Stimulated activated CD8-positive, alpha-beta memory T cell treated with anti-CD3 and anti-CD28 coated beads, Interleukin-15, amount 100 ng/mL, for 4 hours (primary cell): ENCODE results near the gene FAM110C.
A peak's percentile ranks its signal among the peaks of the same experiment; 100 is the strongest.
"Not testable (repeated sequence)": the region's sequence is repeated elsewhere in the genome, so short reads cannot be mapped to it uniquely, and the experiment has no call there.

ENCODE experiments used
- DNase-seq, 2 donors: peaks; one replicate each; pipeline ENCODE4 v3.0.0-alpha.2; 2020; ENCODE audit warnings: low read depth in 2 of 2

FAM110C gene, protein sequence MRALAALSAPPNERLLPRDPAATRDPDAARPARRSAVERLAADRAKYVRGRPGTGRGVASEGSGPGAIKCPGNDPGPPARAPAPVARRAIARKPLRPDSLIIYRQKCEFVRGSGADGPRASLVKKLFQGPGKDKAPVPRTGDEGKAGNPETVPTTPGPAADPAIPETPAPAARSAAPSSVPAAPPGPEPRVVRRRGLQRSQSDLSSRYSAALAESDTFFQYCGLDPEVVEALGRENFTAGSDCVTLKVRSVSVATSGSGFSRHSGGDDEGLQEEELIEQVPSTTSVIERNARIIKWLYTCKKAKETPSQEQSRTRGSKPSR

DNA sequence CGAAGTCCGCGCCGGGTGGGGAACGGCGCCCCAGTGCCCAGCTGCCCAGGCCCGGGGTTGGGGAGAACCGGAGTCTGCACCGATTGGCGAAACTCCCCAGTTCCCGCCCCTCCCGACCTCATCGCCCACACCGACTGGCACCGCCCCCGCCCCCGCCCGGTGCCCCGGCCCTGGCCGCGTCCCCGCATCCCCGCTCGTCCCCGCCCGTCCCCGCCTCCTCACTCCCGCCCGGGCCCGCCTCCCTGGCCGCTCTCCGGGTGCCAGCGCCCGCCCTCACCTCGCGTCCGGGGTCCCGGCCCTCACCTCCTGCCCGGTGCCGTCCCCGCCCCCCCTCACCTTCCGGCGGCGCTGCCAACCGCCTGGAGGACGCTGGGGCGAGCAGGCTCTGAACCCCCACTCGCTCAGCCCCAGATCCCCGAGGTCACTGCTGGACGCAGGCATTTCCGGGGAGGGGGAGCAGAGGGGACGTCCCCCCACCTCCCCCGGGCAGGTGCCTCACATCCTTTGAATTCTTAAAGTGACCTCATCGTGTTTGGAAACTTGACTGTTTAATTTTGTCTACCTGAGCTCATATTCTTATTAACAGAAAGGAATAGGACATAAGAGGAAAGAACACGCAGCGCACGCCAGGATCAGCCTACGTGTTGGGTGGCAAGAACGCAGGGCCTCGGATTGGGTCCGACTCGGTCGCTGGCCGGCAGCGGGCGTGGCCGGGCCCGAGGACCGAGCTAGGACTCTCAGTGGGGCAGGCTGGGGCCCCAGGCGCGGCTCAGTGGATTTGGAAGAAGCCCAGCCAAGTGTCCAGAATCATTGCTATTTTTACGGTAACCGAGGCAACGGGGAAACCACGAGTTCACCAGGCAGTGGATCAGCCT, at the start of gene FAM110C:
Gene FAM110C (minus strand): TSS at position 35 of the 875 bp plus-strand sequence. CDS start 120 bp downstream, outside the sequence.
- DNase-seq: peak; percentile 12 to 35

DNA sequence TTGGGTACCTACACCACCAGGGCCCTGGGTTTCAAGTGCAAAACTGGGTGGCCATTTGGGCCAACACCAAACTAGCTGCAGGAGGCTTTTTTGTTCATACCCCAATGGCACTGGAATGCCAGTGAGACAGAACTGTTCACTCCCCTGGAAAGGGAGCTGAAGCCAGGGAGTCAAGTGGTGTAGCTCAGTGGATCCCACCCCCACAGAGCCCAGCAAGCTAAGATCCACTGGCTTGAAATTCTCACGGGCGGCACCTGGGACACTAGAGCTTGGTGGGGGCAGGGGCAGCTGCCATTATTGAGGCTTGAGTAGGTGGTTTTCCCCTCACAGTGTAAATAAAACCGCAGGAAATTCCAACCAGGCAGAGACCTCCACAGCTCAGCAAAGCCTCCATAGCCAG, 46.0 kb upstream of the FAM110C start:
- no peak for DNase-seq

DNA sequence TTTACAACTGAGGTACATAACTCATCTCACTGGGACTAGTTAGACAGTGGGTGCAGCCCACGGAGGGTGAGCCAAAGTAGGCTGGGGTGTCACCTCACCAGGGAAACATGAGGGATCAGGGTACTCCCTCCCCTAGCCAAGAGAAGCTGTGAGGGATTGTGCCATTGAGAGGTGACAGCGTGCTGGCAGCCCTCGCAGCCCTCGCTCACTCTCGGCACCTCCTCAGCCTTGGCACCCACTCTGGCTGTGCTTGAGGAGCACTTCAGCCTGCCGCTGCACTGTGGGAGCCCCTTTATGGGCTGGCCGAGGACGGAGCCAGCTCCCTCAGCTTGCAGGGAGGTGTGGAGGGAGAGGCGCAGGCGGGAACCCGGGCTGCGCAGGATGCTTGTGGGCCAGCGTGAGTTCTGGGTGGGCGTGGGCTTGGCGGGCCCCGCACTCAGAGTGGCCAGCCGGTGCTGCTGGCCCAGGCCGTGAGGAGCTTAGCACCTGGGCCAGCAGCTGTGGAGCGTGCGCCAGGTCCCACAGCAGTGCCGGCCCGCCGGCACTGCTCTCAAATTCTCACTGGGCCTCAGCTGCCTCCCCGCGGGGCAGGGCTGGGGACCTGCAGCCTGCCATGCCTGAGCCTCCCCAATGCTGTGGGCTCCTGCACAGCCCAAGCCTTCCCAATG, 44.5 kb upstream of the FAM110C start:
- no peak for DNase-seq

DNA sequence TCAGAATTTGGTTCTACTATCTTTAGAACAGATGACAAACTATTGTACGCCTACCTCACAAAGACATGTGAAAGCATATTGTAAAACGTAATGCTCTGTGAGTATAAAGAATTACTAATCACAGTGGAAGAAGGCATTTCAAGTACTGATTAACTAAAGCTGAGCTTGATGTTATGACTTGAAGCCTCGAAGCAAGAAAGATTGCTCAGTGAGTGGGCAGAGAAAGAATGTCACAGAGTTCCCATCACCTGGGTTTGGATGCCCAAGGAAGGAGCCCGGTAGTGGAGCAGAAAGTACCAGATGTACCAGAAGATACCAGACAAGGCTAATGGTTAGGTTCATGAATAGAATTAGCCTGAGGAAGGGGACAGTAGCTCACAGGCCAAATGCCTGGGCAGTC, 39.5 kb upstream of the FAM110C start:
- no peak for DNase-seq

DNA sequence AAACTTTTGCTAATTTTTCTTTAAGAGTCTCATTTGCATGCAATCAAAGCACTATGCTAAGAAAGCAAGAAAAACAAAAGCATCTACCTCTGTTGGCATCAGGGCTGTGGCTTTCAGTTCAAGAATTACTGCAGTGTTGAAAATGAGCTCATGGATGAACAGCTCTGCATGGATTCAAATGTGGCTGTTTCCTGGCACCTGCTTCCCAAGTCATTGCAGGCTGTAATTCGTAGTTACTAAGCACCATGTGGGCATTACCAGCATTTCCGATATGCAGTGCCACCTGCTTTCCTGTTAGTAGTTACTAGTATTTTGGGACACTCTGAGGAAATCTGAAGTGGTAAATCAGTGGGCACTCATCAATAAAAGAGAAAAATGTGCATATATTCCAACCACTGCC, 37.8 kb upstream of the FAM110C start:
- no peak for DNase-seq

DNA sequence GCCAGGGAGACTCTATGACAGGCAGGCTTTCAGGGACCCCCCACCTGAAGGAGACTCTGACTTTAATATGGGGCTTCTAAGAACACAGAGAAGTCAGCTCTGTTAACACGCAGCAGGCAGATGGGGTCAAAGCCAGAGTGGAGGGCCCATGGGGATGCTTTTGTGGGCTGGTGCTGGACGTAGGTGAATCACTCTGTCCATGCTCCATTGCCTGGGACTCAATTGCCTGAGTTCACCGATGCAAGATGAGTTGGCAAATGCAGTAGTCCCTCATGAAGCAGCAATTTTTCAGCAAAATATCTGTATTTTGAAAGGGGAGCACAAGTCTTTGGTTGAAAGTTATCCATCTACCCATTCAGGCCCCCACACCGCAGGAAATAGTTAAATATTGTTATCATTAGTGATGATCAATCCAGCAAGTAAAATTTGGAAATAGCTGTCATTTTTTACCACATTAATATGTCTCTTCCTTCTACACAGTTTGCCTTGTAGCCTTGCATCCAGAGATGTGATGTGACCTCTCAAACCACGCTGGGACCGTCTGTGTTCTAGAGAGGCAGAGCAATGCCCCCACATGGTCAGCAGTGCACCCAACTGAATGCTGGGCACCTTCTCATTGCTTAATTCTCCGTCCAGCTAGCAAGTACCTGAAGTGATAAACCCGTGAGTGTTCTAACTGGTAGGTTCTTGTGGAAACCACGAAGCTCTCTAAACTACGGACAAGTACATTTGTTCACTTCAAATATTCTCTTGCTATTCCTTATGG, 34.8 kb upstream of the FAM110C start:
- DNase-seq: no peak

DNA sequence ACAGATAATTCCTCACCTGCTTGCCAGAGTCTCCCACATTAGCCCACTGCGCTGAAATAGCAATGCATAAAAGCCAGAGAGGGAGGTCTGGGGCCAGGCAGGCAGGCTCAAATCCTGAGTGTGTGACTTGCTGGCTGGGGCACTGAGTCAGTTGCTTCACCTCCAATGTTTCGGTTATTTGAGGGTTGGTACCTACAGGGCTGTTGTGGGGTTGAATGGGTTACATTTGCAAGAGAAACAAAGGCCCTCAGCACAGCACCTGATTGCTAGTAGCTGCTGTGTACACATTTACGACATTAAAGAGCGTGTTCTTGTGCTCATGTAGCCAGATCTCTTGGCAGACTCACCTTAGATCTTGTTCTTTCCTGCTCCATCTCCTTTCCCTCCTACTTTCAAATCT, 34.1 kb upstream of the FAM110C start:
- DNase-seq: no peak

DNA sequence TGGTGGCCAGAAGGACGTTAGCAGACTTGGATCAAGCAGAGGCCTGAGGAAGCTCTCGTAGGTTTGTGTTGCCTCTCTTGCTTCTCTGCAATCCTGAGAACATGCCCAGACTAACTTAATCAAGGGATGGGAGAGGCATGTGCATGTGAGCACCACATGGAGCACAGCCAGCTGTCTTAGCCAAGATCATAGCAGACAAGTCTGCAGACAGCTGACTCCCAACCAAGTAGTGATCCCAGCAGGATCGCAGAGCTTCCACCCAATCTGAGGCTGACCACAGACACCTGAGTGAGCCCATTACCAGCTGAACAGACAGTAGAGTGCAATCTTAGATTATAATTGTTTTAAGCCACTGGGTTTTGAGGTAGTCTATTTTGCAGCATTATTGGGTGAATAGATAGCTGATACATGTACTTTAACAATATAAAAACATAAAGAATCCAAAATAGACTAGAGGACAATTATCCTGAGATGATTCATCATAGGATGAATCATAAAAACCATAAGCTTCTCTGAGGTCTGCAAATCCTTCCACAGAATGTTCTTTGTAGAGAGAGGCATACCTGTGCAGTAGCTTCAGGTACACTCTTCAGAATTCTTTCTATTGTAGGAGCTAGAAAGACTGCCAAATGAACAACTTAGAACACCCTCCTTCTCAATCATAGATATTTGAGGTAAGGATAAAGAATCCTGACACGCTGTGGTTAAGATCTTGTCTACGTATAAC, 25.2 kb upstream of the FAM110C start:
- no peak for DNase-seq

DNA sequence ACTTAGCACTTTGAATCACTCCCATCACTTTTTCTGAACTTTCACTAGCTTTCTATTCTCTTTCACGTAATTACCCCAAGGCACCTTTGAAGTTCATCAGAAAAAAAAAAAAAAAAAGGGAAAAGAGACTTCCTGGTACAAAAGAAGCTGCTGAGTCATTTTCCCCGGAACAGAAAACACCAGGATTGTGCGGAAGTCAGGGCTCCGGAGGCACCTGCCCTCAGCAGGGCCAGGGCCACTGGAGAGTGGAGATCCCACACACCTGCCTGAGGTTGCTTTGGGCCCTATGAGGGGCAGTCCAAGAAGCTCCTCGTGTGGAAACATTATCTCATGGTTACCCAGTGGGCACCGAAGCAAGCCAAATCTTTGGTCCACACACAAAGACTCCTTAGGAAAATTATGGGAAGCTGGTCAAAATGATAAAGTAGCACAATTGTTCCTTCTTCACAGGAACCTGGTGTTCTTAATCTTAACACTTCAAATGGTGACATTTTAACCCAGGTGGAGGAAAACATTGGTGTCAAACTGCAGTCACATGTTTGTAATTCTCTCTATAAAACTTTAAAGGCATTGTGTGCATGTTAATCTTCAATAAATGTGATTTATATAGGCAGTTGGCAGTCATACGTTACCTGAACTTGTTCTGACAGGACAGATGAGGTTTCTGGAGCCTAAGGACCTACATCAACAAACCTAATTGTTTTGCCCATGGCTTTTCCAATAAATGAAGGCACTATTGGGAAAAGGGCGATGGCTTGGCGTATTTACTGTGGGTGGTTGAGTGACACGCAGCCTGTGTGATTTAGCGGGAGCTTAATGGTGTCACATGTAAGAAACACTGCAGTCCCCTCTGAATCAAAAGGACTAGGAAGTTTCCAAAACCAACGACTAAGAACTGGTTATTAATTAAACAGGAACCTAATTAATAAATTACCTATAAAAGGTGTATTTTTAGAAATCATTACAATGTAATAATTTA, 23.4 kb upstream of the FAM110C start:
- DNase-seq: no peak

DNA sequence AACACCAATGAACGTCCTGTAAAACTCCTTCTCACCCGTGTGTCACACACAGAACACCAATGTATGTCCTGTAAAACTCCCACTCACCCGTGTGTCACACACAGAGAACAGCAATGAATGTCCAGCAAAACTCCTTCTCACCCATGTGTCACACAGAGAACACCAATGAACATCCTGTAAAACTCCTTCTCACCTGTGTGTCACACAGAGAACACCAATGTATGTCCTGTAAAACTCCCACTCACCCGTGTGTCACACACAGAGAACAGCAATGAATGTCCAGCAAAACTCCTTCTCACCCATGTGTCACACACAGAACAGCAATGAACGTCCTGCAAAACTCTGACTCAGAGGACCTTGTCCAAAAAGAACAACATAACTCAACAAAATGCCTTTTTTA, 22.3 kb upstream of the FAM110C start:
- DNase-seq: not testable (repeated sequence)

DNA sequence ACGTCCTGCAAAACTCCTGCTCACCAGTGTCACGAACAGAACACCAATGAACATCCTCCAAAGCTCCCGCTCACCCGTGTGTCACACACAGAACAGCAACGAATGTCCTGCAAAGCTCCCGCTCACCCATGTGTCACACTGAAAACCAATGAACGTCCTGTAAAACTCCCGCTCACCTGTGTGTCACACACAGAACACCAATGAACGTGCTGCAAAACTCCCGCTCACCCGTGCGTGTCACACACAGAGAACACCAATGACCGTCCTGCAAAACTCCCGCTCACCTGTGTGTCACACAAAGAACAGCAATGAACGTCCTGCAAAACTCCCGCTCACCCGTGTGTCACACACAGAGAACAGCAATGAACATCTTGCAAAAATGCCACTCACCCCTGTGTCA, 20.5 kb upstream of the FAM110C start:
- no peak for DNase-seq

DNA sequence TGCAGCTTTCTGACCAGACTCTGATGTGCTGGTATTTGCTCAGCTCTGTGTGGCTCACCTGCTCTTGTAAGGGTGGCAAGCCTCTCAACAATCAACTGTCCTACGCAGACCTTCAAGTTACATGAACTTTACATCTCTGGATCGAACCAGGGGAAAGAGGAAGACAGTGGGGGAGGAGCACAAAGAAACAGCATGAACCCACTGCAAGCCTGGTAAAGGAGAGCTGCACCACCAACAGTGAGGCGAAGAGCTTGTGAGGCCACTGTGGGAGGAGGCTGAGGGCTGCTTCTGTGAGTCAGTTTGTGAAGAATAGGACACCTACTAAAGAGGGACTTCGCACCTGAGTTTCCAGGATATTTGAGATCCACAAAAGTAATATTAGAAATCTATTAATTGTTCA, 18.8 kb upstream of the FAM110C start:
- no peak for DNase-seq

DNA sequence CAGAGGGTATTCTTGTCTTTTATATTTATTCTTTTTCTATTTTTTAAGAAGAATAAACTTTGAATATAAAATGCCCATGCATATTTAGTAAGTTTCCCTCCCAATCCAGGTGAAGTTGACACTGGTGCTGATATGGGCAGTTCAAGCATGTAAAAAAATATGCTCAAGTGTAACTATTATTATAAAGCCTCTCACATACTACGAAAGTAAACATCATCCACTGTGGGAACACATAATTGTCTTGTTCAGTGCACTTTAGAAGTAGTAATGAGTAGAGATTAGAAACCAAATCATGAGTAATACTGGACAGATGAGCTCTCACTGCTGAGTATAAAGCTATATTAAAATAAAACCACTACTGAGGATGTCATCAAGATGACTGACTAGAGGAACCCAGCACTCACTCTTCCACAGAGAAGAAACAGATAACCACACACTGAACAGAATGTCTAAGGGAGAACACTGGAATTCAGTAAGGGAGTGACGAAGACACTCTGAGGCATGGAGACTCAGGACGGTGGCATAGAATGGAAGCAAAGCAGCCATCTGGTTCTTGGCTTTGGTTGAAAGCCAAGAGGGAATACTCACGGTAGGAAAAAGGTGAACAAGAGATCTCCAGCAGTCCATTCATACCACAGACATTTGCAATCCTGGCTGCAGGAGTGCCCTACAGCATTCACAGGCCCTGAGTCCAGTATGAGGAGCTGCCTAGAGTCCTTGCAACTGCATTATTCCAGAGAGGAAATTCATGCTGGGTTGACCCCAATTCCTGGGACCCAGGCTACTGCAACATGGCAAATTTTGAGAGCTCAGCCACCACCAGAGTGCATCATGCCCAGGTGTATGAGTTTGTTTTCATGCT, 9.5 kb upstream of the FAM110C start:
- no peak for DNase-seq

DNA sequence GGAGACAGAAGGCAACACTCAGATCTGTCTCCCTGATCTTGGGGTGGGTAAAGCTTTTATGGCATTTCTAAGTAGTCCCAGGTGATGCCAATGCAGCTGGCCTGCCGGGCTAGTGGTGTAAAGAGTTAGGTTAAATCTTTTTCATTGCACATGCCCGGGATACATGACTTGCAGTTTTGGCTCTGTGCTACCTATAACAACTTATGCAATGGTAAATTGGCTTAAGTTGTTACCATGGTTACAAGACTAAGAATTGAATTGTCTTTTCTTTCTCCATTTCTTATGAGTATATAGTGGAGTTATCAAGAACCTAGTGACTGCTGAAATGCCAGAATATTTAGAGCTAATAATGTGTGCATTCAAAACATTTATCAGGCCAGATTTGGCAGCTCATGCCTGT, 5.3 kb upstream of the FAM110C start:
- no peak for DNase-seq

DNA sequence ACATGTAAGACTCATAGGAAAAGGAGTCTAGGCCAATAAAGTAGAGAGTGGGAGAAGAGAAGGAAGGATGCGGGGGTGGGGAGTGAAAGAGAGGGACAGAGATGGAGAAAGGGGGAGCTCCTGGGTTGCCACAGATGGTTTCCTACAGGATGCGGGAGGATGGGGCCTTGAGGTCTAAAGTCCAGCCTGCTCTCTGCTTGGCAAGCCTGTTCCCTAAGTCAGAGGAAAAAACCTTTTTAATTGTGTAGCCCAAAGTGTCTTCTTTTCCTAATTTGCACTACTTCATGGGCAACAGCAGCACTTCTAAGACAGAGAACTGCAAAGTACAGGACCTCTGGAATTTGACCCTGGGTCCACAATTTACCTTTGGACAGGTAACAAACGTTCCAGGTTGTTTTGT, 1.4 kb upstream of the FAM110C start:
- DNase-seq: no peak

DNA sequence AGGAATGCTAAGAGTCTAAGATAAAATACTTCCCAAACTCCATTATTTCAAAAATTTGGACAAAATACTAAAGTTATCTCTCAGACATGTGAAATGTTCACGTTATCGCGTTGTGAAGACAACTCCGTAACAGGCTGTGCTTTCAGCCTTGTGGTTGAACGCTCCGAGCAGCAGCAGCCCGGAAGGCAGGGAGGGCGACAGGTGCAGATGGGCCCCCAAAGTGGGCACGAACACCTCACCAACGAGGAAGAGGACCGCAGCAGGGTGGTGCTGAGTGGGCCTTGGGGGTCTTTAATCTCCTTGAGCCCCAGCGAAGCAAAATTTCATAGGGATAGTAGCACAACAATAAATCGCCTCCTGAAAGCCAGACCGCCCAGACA, 1.0 kb upstream of the FAM110C start:
- no peak for DNase-seq

DNA sequence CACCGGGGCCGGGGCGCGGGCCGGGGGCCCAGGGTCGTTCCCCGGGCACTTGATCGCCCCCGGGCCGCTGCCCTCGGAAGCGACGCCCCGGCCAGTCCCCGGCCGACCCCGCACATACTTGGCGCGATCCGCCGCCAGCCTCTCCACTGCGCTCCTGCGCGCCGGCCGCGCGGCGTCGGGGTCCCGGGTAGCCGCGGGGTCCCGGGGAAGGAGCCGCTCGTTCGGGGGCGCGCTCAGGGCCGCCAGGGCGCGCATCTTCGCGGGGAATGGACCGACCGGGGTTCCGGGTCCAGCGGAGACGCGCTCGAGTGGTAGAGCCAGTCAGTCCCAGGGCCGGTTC, 204 bp downstream of the FAM110C start:
- no peak for DNase-seq

DNA sequence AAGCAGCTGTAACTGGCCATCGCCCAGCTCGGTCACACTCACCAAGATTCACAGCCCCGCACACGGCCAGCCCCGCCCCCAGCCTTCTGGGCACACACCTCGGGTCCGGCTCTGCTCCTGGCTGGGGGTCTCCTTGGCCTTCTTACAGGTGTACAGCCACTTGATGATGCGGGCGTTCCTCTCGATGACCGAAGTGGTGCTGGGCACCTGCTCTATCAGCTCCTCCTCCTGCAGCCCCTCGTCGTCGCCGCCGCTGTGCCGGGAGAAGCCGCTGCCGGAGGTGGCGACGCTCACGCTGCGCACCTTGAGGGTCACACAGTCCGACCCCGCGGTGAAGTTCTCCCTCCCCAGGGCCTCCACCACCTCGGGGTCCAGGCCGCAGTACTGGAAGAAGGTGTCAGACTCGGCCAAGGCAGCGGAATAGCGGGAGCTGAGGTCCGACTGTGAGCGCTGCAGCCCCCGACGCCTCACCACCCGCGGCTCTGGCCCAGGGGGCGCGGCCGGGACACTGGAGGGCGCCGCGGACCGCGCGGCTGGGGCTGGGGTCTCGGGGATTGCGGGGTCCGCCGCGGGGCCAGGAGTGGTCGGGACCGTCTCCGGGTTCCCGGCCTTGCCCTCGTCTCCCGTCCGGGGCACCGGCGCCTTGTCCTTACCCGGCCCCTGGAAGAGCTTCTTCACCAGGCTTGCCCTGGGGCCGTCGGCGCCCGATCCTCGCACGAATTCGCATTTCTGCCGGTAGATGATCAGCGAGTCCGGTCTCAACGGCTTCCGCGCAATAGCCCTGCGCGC, 769 bp downstream of the FAM110C start:
- no peak for DNase-seq
